K562 (cell line): Measurements from ENCODE around the gene LDLRAD1.

Experiments
- CBX3 ChIP-seq, 2 experiments: IDR thresholded peaks; 1 replicate in 1 of 2; 2 replicates in 1 of 2; pipeline ENCODE4 v1.6.1; 2012; ENCODE audit warnings: inconsistent platforms in 2 of 2, low read length in 2 of 2, borderline replicate concordance in 1 of 2, control low read depth in 1 of 2
- CTCF ChIP-seq, 3 experiments: IDR thresholded peaks in 2 of 3; conservative IDR thresholded peaks in 1 of 3; 2 replicates each; pipeline ENCODE4 v1.5.1; 2011 to 2012; ENCODE audit warnings: low read length in 3 of 3, mild to moderate bottlenecking in 3 of 3, control low read depth in 2 of 3, improper control_type of control experiment in 1 of 3, inconsistent platforms in 1 of 3, low read depth in 1 of 3, mixed read lengths in 1 of 3, moderate library complexity in 1 of 3; ENCODE audit not compliant: insufficient read depth in 2 of 3
- EP300 ChIP-seq: IDR thresholded peaks from 2 replicates; pipeline ENCODE4 v1.6.1; 2012; ENCODE audit warnings: low read length, improper control_type of control experiment
- EZH2 ChIP-seq: IDR thresholded peaks from 2 replicates; pipeline ENCODE4 v1.6.1; 2012; ENCODE audit warnings: low read depth, mild to moderate bottlenecking, inconsistent platforms, low read length, borderline replicate concordance
- HNRNPL ChIP-seq: fragments of 200-400 bp; formaldehyde crosslinking; IDR thresholded peaks from 2 replicates; pipeline ENCODE4 v1.6.1; 2017; ENCODE audit warnings: low read depth, mild to moderate bottlenecking, low read length
- SETDB1 ChIP-seq: IDR thresholded peaks from one replicate; pipeline ENCODE4 v1.6.1; 2012; ENCODE audit warnings: low read length, control low read depth, inconsistent platforms
- ZNF146 ChIP-seq: IDR thresholded peaks from one replicate; pipeline ENCODE4 v1.6.1; 2018; ENCODE audit warnings: missing compliant biosample characterization; ENCODE audit not compliant: unreplicated experiment
- ZNF217 ChIP-seq: sonication (generic); formaldehyde crosslinking; IDR thresholded peaks from 2 replicates; pipeline ENCODE4 v1.8.0; 2022; ENCODE audit warnings: mild to moderate bottlenecking, missing genetic modification reagents
- ZNF24 ChIP-seq: fragments of 450-650 bp; IDR thresholded peaks from 2 replicates; pipeline ENCODE4 v1.6.1; 2016
- ZNF76 ChIP-seq: fragments of 250-450 bp; sonication (Bioruptor Pico); IDR thresholded peaks from 2 replicates; pipeline ENCODE4 v1.4.0; 2020; ENCODE audit warnings: mild to moderate bottlenecking, moderate library complexity, borderline replicate concordance
- ZNF766 ChIP-seq: fragments of 200-800 bp; sonication (Bioruptor generic); conservative IDR thresholded peaks from 2 replicates; pipeline ENCODE4 v1.6.1; 2016; ENCODE audit warnings: missing genetic modification characterization, missing compliant biosample characterization
- TF ChIP-seq, protein P1 (sequence below): sonication (generic); formaldehyde crosslinking; IDR thresholded peaks from 2 replicates; pipeline ENCODE4 v1.8.0; 2023; ENCODE audit warnings: mild to moderate bottlenecking, missing genetic modification reagents
- TF ChIP-seq, protein P2 (sequence below), 2 experiments: fragments of 150-350 bp in 1 of 2; IDR thresholded peaks; 2 replicates each; pipeline ENCODE4 v1.6.1; 2012 to 2016; ENCODE audit warnings: low read depth in 2 of 2, low read length in 2 of 2, mild to moderate bottlenecking in 1 of 2, moderate library complexity in 1 of 2

GRCh38 chr1:54011316-54012007 is 6.5 kb downstream of the LDLRAD1 start:
- TF ChIP-seq EP300, result no peak
- TF ChIP-seq, protein P1, sequence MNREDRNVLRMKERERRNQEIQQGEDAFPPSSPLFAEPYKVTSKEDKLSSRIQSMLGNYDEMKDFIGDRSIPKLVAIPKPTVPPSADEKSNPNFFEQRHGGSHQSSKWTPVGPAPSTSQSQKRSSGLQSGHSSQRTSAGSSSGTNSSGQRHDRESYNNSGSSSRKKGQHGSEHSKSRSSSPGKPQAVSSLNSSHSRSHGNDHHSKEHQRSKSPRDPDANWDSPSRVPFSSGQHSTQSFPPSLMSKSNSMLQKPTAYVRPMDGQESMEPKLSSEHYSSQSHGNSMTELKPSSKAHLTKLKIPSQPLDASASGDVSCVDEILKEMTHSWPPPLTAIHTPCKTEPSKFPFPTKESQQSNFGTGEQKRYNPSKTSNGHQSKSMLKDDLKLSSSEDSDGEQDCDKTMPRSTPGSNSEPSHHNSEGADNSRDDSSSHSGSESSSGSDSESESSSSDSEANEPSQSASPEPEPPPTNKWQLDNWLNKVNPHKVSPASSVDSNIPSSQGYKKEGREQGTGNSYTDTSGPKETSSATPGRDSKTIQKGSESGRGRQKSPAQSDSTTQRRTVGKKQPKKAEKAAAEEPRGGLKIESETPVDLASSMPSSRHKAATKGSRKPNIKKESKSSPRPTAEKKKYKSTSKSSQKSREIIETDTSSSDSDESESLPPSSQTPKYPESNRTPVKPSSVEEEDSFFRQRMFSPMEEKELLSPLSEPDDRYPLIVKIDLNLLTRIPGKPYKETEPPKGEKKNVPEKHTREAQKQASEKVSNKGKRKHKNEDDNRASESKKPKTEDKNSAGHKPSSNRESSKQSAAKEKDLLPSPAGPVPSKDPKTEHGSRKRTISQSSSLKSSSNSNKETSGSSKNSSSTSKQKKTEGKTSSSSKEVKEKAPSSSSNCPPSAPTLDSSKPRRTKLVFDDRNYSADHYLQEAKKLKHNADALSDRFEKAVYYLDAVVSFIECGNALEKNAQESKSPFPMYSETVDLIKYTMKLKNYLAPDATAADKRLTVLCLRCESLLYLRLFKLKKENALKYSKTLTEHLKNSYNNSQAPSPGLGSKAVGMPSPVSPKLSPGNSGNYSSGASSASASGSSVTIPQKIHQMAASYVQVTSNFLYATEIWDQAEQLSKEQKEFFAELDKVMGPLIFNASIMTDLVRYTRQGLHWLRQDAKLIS (CRISPR knock-in tag), result no peak
- no peak for TF ChIP-seq CBX3 (IDR thresholded peaks at IDR 0.05; ENCODE audit: borderline replicate concordance in 1 of 2, low read length in 2 of 2)
- TF ChIP-seq HNRNPL, result no peak
- TF ChIP-seq SETDB1, result no peak
- no peak for TF ChIP-seq ZNF24
- no peak for TF ChIP-seq CTCF (IDR thresholded peaks at IDR 0.05 in 2 of 3, conservative IDR thresholded peaks at IDR 0.05 in 1 of 3; ENCODE audit: insufficient read depth in 2 of 3, low read depth in 1 of 3, low read length in 3 of 3)
- no peak for TF ChIP-seq ZNF217 (CRISPR knock-in tag)
- no peak for TF ChIP-seq ZNF146 (CRISPR knock-in tag)
- no peak for TF ChIP-seq ZNF766
- no peak for TF ChIP-seq ZNF76
- TF ChIP-seq EZH2, result no peak
- TF ChIP-seq, protein P2, sequence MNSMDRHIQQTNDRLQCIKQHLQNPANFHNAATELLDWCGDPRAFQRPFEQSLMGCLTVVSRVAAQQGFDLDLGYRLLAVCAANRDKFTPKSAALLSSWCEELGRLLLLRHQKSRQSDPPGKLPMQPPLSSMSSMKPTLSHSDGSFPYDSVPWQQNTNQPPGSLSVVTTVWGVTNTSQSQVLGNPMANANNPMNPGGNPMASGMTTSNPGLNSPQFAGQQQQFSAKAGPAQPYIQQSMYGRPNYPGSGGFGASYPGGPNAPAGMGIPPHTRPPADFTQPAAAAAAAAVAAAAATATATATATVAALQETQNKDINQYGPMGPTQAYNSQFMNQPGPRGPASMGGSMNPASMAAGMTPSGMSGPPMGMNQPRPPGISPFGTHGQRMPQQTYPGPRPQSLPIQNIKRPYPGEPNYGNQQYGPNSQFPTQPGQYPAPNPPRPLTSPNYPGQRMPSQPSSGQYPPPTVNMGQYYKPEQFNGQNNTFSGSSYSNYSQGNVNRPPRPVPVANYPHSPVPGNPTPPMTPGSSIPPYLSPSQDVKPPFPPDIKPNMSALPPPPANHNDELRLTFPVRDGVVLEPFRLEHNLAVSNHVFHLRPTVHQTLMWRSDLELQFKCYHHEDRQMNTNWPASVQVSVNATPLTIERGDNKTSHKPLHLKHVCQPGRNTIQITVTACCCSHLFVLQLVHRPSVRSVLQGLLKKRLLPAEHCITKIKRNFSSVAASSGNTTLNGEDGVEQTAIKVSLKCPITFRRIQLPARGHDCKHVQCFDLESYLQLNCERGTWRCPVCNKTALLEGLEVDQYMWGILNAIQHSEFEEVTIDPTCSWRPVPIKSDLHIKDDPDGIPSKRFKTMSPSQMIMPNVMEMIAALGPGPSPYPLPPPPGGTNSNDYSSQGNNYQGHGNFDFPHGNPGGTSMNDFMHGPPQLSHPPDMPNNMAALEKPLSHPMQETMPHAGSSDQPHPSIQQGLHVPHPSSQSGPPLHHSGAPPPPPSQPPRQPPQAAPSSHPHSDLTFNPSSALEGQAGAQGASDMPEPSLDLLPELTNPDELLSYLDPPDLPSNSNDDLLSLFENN (IDR thresholded peaks at IDR 0.05; ENCODE audit: low read depth in 2 of 2, low read length in 2 of 2), result no peak
